Measurements from ENCODE around the gene GMPR2. TPM values are rescaled to one million over a fixed set of nuclear protein-coding genes. Genes with fewer than 3 reads are reported as not detected.
A peak's percentile ranks its signal among the peaks of the same experiment; 100 is the strongest.

The GMPR2 gene
- total and polyA plus RNA-seq, 2 of the 13 experiments (the other 11 are each of a cell fraction or from before 2014, with no cell fraction given) = 210 to 273 TPM

GRCh38 chr14:24240110-24240918 lies 7.6 kb downstream of the GMPR2 start (continued):
- TF ChIP-seq AFF4 (CRISPR knock-in tag; IDR thresholded peaks at IDR 0.05) (no peak), CBFB (CRISPR knock-in tag; IDR thresholded peaks at IDR 0.05) (no peak), FOXO1 (CRISPR knock-in tag; IDR thresholded peaks at IDR 0.05) (peak; percentile 35; the same call in 1 of the 2 replicates), RBFOX2 (IDR thresholded peaks at IDR 0.05; ENCODE audit: low read depth, low read length) (peak; percentile 40; the same call in 1 of the 2 replicates), PAF1 (CRISPR knock-in tag; IDR thresholded peaks at IDR 0.05) (peak; percentile 77; the same call in 1 of the 2 replicates), CENPX (CRISPR knock-in tag; IDR thresholded peaks at IDR 0.05) (no peak), ZNF510 (CRISPR knock-in tag; IDR thresholded peaks at IDR 0.05; ENCODE audit: low read depth) (no peak), ZNF484 (CRISPR knock-in tag; IDR thresholded peaks at IDR 0.05; ENCODE audit: borderline replicate concordance, low read depth) (no peak), POLR2A (IDR thresholded peaks at IDR 0.05; ENCODE audit: insufficient read depth in 1 of 2, low read depth in 2 of 2, low read length in 2 of 2) (peak in 1 of 2 experiments; percentile 36; a peak in 1 of 4 replicates), NFE2 (CRISPR knock-in tag; IDR thresholded peaks at IDR 0.05) (no peak), ZSCAN9 (CRISPR knock-in tag; IDR thresholded peaks at IDR 0.05; ENCODE audit: borderline replicate concordance) (no peak), YEATS2 (CRISPR knock-in tag; IDR thresholded peaks at IDR 0.05; ENCODE audit: borderline replicate concordance) (no peak)
- TF ChIP-seq, protein P1, sequence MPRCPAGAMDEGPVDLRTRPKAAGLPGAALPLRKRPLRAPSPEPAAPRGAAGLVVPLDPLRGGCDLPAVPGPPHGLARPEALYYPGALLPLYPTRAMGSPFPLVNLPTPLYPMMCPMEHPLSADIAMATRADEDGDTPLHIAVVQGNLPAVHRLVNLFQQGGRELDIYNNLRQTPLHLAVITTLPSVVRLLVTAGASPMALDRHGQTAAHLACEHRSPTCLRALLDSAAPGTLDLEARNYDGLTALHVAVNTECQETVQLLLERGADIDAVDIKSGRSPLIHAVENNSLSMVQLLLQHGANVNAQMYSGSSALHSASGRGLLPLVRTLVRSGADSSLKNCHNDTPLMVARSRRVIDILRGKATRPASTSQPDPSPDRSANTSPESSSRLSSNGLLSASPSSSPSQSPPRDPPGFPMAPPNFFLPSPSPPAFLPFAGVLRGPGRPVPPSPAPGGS (CRISPR knock-in tag; IDR thresholded peaks at IDR 0.05) = no peak
- TF ChIP-seq, protein P2, sequence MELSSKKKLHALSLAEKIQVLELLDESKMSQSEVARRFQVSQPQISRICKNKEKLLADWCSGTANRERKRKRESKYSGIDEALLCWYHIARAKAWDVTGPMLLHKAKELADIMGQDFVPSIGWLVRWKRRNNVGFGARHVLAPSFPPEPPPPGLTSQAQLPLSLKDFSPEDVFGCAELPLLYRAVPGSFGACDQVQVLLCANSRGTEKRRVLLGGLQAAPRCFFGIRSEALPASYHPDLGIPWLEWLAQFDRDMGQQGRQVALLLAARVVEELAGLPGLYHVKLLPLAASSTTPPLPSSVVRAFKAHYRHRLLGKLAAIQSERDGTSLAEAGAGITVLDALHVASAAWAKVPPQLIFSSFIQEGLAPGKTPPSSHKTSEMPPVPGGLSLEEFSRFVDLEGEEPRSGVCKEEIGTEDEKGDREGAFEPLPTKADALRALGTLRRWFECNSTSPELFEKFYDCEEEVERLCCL (CRISPR knock-in tag; IDR thresholded peaks at IDR 0.05; ENCODE audit: borderline replicate concordance) = no peak
